Measurements from ENCODE around the gene THSD4.

DNA sequence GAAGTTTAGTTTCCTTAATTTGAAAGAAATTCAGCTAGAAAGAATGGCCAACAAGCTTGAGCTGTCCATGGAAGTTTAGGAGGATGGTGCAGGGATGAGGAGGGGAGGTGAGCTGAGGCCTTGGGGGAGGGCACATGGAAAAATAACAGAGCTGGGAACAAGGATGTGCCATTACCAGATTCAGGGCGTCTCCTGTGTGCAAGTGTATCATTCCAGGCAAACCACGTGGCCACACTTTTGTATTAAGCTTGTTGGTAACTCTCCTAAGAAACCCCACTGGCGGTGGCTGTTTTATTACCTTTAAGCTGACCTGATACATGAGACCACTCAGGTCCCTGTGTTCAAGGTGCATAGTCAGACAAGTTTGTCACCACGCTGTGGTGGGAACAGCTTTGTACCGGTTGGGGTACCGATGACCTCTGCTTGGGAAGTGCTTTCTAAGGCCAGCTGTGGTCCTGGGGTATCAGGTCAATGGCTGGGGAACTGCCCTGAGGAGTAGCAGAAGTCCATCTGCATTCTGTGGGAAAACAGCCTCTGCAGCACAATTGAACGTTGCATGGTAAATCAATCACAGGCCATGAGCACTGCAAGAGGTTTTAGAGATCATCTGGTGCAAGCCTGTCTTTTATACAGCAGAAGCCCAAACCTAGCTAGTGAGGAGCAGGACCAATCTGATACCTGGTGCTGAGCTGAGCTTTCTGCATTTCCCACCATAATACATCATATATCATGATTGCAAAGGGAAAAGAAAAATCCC, 235.5 kb downstream of the THSD4 start:
- TF ChIP-seq, protein P1, sequence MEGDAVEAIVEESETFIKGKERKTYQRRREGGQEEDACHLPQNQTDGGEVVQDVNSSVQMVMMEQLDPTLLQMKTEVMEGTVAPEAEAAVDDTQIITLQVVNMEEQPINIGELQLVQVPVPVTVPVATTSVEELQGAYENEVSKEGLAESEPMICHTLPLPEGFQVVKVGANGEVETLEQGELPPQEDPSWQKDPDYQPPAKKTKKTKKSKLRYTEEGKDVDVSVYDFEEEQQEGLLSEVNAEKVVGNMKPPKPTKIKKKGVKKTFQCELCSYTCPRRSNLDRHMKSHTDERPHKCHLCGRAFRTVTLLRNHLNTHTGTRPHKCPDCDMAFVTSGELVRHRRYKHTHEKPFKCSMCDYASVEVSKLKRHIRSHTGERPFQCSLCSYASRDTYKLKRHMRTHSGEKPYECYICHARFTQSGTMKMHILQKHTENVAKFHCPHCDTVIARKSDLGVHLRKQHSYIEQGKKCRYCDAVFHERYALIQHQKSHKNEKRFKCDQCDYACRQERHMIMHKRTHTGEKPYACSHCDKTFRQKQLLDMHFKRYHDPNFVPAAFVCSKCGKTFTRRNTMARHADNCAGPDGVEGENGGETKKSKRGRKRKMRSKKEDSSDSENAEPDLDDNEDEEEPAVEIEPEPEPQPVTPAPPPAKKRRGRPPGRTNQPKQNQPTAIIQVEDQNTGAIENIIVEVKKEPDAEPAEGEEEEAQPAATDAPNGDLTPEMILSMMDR (IDR thresholded peaks at IDR 0.05): no peak
- TF ChIP-seq POLR2AphosphoS5 (IDR thresholded peaks at IDR 0.05): no peak

Measured in suprapubic skin (tissue), 3 donors.